MCF 10A (cell line): Measurements from ENCODE around the gene ZHX3. TPM values are rescaled to one million over a fixed set of nuclear protein-coding genes. Genes with fewer than 3 reads are reported as not detected.

Experiments used
- BruUV-seq: library from RNA; stranded (reverse); fragments of 400-500 nt; replicated peaks from 2 replicates; lab custom pipeline; 2021; lab: Mats Ljungman, UMichigan
- CTCF ChIA-PET: fragments of 300-600 bp; sonication (Branson Sonifier 250); formaldehyde crosslinking; extraction: SDS; loops from one replicate; lab custom pipeline; 2021; ENCODE audit warnings: antibody characterized with exemption, inconsistent platforms; lab: Yijun Ruan, JAX
- POLR2A ChIA-PET: fragments of 300-600, 350-650 bp; sonication (Branson Sonifier 250); formaldehyde crosslinking; extraction: SDS; loops from one replicate; lab custom pipeline; 2020; ENCODE audit warnings: antibody characterized with exemption, inconsistent platforms; lab: Yijun Ruan, JAX
- DNase-seq: peaks from one replicate; pipeline ENCODE4 v3.0.0-alpha.2; 2018; ENCODE audit not compliant: unreplicated experiment
- H3K27ac Mint-ChIP-seq: one replicate; pipeline ENCODE4 v1.8.0; 2022; ENCODE audit warnings: mild to moderate bottlenecking, low read depth, mixed read lengths; ENCODE audit not compliant: unreplicated experiment
- H3K27me3 Mint-ChIP-seq: one replicate; pipeline ENCODE4 v1.8.0; 2022; ENCODE audit warnings: mixed read lengths; ENCODE audit not compliant: insufficient read depth, unreplicated experiment
- H3K36me3 Mint-ChIP-seq: one replicate; pipeline ENCODE4 v1.8.0; 2022; ENCODE audit warnings: mild to moderate bottlenecking, moderate library complexity, mixed read lengths; ENCODE audit not compliant: insufficient read depth, unreplicated experiment
- H3K4me1 Mint-ChIP-seq: one replicate; pipeline ENCODE4 v1.8.0; 2022; ENCODE audit warnings: mixed read lengths; ENCODE audit not compliant: insufficient read depth, unreplicated experiment
- H3K4me3 Mint-ChIP-seq: one replicate; pipeline ENCODE4 v1.8.0; 2022; ENCODE audit warnings: mild to moderate bottlenecking, moderate library complexity, mixed read lengths; ENCODE audit not compliant: unreplicated experiment
- H3K9me3 Mint-ChIP-seq: one replicate; pipeline ENCODE4 v1.8.0; 2022; ENCODE audit warnings: mixed read lengths; ENCODE audit not compliant: unreplicated experiment
- CTCF ChIP-seq: fragments of 200-600 bp; IDR thresholded peaks from one replicate; pipeline ENCODE4 v1.8.0; 2022; ENCODE audit warnings: antibody characterized with exemption, mild to moderate bottlenecking; ENCODE audit not compliant: unreplicated experiment
- intact Hi-C: fragments of 100-400 bp; cut with micrococcal nuclease; formaldehyde crosslinking; loops from 2 replicates; pipeline ENCODE4 v1.14.1; 2022
- total RNA-seq: library from RNA; stranded (reverse); gene quantifications from 2 replicates; pipeline ENCODE4 v1.2.3, GENCODE V29; 2022

ZHX3 gene
- total RNA-seq, 1 experiment from 2014 or later: 34.1 TPM

- TF ChIP-seq CTCF: no peak
- Mint-ChIP-seq H3K4me3 (no peak overlapping the region), H3K4me1 (no peaks in the 10 kb centered on the region), H3K27ac (no peak overlapping the region), H3K27me3 (no peaks in the 10 kb centered on the region), H3K36me3 (peaks cover 5% of the 10 kb centered on the region), H3K9me3 (no peaks in the 10 kb centered on the region)
- POLR2A ChIA-PET: interaction anchor here (0.5 to 0.9 kb wide), 3 partner anchors 10 to 55 kb away, joined by 3 read pairs; no protein-coding TSS in a partner anchor
- DNase-seq: no peak
- BruUV-seq: no TSS peak
- CTCF ChIA-PET: interaction anchor here (0.5 to 0.8 kb wide), 3 partner anchors 14 to 109 kb away, joined by 3 to 4 read pairs (median 3); no protein-coding TSS in a partner anchor
- intact Hi-C loops: no loop called here
Observed at GRCh38 chr20:41261260-41261659, 56.3 kb downstream of the ZHX3 start.

- ChIA-PET POLR2A (interaction anchor here (0.9 kb wide), 1 partner anchor 55 kb away, joined by 3 read pairs; no protein-coding TSS in a partner anchor), CTCF (interaction anchor here (0.8 kb wide), 1 partner anchor 73 kb away, joined by 3 read pairs; no protein-coding TSS in a partner anchor)
- no peaks in the 10 kb centered on the region for H3K9me3 Mint-ChIP-seq
- no peak for DNase-seq
- H3K27me3 Mint-ChIP-seq: no peaks in the 10 kb centered on the region
- BruUV-seq: no TSS peak
- H3K4me3 Mint-ChIP-seq: no peak overlapping the region
- H3K4me1 Mint-ChIP-seq: no peaks in the 10 kb centered on the region
- no peak overlapping the region for H3K27ac Mint-ChIP-seq
- intact Hi-C loops: no loop called here
- no peak for TF ChIP-seq CTCF
- peaks cover under 1% of the 10 kb centered on the region for H3K36me3 Mint-ChIP-seq
Observed at GRCh38 chr20:41260734-41261220, 56.8 kb downstream of the ZHX3 start.

DNA sequence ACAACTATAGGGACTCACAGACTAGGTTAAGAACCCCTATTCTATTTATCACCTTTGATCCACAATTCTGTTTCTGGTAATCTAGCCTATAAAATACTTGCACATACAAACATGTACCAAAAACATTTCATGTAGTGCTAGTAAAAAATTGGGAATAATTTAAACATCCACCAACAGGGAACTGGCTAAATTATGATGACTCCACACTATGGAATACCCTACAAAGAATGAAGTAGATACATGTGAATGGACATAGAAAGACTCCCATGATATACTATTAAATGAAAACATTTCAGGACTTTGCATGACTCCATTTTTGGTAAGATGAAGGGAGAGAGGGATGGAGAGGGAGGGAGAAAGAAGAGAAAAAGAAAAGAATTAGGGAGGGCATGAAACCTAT, 58.2 kb downstream of the ZHX3 start:
- Mint-ChIP-seq H3K4me3 (no peak overlapping the region), H3K36me3 (peaks cover 7% of the 10 kb centered on the region), H3K9me3 (no peaks in the 10 kb centered on the region), H3K27ac (no peak overlapping the region), H3K4me1 (no peaks in the 10 kb centered on the region), H3K27me3 (no peaks in the 10 kb centered on the region)
- no peak for TF ChIP-seq CTCF
- POLR2A ChIA-PET: interaction anchor here (0.6 to 1.5 kb wide), 2 partner anchors 19 to 57 kb away, joined by 3 to 5 read pairs; no protein-coding TSS in a partner anchor
- DNase-seq: no peak
- CTCF ChIA-PET: no interaction called here
- intact Hi-C loops: no loop called here
- no TSS peak for BruUV-seq

- Mint-ChIP-seq H3K27ac (no peak overlapping the region), H3K9me3 (no peaks in the 10 kb centered on the region), H3K4me1 (no peaks in the 10 kb centered on the region), H3K36me3 (peaks cover 7% of the 10 kb centered on the region), H3K27me3 (no peaks in the 10 kb centered on the region), H3K4me3 (no peak overlapping the region)
- ChIA-PET CTCF (no interaction called here), POLR2A (interaction anchor here (1.5 to 3.4 kb wide), 3 partner anchors 13 to 20 kb away, joined by 5 to 11 read pairs (median 5); no protein-coding TSS in a partner anchor)
- BruUV-seq: no TSS peak
- DNase-seq: no peak
- TF ChIP-seq CTCF: no peak
- intact Hi-C loops: no loop called here
Observed at GRCh38 chr20:41258474-41258873, 59.1 kb downstream of the ZHX3 start.
